Pancreas (tissue), 10 donors: ENCODE measurements around the gene TARS2. TPM values are rescaled to one million over a fixed set of nuclear protein-coding genes. Genes with fewer than 3 reads are reported as not detected.

Experiments used
- ATAC-seq, 4 donors: fragments of 200-7000 bp; cut with Tn5 transposase; one replicate each; pipeline versions ENCODE4 v1.8.0 to v1.9.1; 2020; ENCODE audit warnings: mild to moderate bottlenecking in 4 of 4, moderate library complexity in 4 of 4
- DNase-seq, 6 donors: peaks; one replicate each; pipeline ENCODE4 v3.0.0-alpha.2; 2020
- FAIRE-seq: peaks from 2 replicates; lab custom pipeline; 2012; peaks lifted over from hg19 to GRCh38; lab: Jason Lieb, UNC
- H3K27ac ChIP-seq, 4 donors: fragments of 200-600 bp; sonication (generic); 1 replicate in 3 of 4; 2 replicates in 1 of 4; pipeline versions ENCODE4 v1.5.0 to v1.8.0; 2020
- H3K27me3 ChIP-seq, 4 donors: fragments of 200-600 bp; one replicate each; pipeline ENCODE4 v1.8.0; 2021
- H3K36me3 ChIP-seq, 3 donors: fragments of 200-600 bp; sonication (generic) in 1 of 3; one replicate each; pipeline versions ENCODE4 v1.5.0 to v1.8.0; 2020 to 2021
- H3K4me1 ChIP-seq, 3 donors: fragments of 200-600 bp; one replicate each; pipeline ENCODE4 v1.8.0; 2021
- H3K4me3 ChIP-seq, 4 donors: fragments of 200-600 bp; sonication (generic) in 2 of 4; one replicate each; pipeline versions ENCODE4 v1.5.0 to v1.8.0; 2020 to 2021
- H3K9me3 ChIP-seq, 4 donors: fragments of 200-600 bp; one replicate each; pipeline ENCODE4 v1.8.0; 2021
- CTCF ChIP-seq, 4 donors: fragments of 200-600 bp; sonication (generic) in 3 of 4; IDR thresholded peaks; one replicate each; pipeline versions ENCODE4 v1.5.0 to v1.8.0; 2021; ENCODE audit warnings: antibody characterized with exemption in 4 of 4
- WGBS, 2 donors: extraction: QIAGEN DNeasy Blood & Tissue Kit; methylation state at CpG; one replicate each; pipeline ENCODE4 v1.1.7; 2013; 5-methylcytosine and 5-hydroxymethylcytosine counted together
- intact Hi-C, 3 donors: fragments of 100-400 bp; cut with DNase I; formaldehyde crosslinking; loops; one replicate each; pipeline versions ENCODE4 v1.11.1 to v1.14.2; 2022
- polyA plus RNA-seq, 2 donors: library from polyadenylated mRNA; stranded (reverse); fragments of 200-250 nt; gene quantifications; one replicate each; pipeline ENCODE4 v1.2.3, GENCODE V29; 2013
- total RNA-seq, 6 donors: library from RNA; stranded (reverse); fragmentation: NEBNext Ultra II Directional in 4 of 6; extraction: Animal tissue kit (Norgen Biotek cat#: 25700) in 4 of 6; gene quantifications; one replicate each; pipeline versions ENCODE4 v1.2.1 to v1.2.4, GENCODE V29; 2021 to 2023
- donor health status: healthy with polysubstance abuse.
- donor health status: DM: no; HTN: no; CAD: no; lungs with moderate emphysema.
- donor health status: DM: no; HTN: no; CAD: no.
- donor health status: control.
- donor health status: control.
- donor health status: Bipolar disorder and iron deficiency.
- donor health status: DM: yes; HTN: yes; CAD: no.
- donor health status: DM: no; HTN: no; CAD: no.
- donor health status: DM: no; HTN: no; CAD: no.
- donor health status: DM: yes; HTN: yes; CAD: no.

Gene TARS2
- total and polyA plus RNA-seq, 8 donors: 6.9 to 13.6 (median 9.8) TPM

DNA sequence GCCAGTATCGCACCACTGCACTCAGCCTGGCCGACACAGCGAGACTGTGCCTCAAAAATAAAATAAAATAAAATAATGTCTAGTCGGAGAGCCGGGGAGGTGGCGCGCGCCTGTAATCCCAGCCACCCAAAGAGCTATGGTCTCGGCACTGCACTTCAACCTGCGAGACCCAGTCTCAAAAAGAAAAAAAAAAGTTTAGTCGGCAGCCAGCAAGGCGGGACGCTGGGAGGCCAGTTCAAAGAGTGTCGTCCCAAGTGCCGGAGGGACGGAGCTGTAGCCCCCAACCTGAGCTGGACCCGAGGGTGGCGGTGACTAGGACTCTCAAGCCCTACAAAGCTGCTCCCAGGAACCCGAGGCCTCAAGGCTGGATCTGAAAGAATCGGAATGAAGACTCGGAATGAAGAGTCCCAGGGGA lies 27.7 kb downstream of the TARS2 start:
- peak overlapping the region; percentile 49 to 90 (median 71) for H3K27ac ChIP-seq
- DNase-seq (no peak), ATAC-seq (peak in 3 of 4 donors; percentile 1 to 11 (median 6)), FAIRE-seq (no peak)
- peaks cover 0 to 7% (median 4%) of the 10 kb centered on the region in 3 donors for H3K4me1 ChIP-seq
- WGBS, 2 donors: 24 to 26% methylated on average over 21 of the region's 21 CpGs
- intact Hi-C loops: no loop called here
- H3K27me3 ChIP-seq: no peaks in the 10 kb centered on the region
- no peak for TF ChIP-seq CTCF (IDR thresholded peaks at IDR 0.05)
- no peaks in the 10 kb centered on the region for H3K9me3 ChIP-seq
- H3K4me3 ChIP-seq: peak overlapping the region; percentile 33 to 54 (median 46)
- no peaks in the 10 kb centered on the region for H3K36me3 ChIP-seq

GRCh38 chr1:150515328-150516049 lies 28.3 kb downstream of the TARS2 start, which contains the start of gene FALEC:
Gene FALEC, plus strand, starts transcription at chr1:150515752.
- DNase-seq: peak; percentile 96 to 99 (median 98)
- ATAC-seq: peak; percentile 98 to 99 (median 98)
- Histone ChIP-seq H3K27me3 (no peaks in the 10 kb centered on the region), H3K4me3 (peak within 1 kb of the TSS; percentile 33 to 54 (median 46)), H3K36me3 (no peaks in the 10 kb centered on the region), H3K9me3 (no peaks in the 10 kb centered on the region), H3K27ac (peak within 1 kb of the TSS; percentile 49 to 90 (median 71)), H3K4me1 (peaks cover 0 to 7% (median 4%) of the 10 kb centered on the region in 3 donors)
- no peak for FAIRE-seq
- TF ChIP-seq CTCF (IDR thresholded peaks at IDR 0.05): no peak
- intact Hi-C loops: no loop called here
- 0% methylated on average over 54 of the region's 54 CpGs for WGBS, 2 donors

DNA sequence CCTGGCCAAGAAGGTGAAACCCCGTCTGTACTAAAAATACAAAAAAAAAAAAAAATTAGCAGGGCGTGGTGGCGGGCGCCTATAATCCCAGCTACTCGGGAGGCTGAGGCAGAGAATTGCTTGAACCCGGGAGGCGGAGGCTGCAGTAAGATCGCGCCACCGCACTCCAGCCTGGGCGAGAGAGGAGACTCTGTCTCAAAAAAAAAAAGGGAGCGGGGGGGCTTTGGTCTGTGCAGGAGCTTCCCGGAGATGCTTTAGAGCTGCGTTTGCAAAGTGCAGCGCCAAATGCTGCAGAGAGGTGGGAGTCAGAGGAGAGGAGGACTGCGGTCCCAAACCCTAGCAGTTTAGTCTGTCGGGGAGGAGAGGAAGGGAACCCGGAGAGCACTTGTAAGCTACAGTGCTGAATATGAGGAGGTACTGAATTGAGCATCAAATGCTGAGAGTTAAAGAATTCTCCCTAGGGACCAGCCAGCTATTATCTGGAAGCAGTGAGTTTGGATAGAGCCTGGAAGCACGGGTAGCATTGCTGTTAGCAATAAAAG lies 28.9 kb downstream of the TARS2 start:
- no peak for FAIRE-seq
- H3K36me3 ChIP-seq: no peaks in the 10 kb centered on the region
- peak in 3 of 4 donors; percentile 1 to 15 (median 4) for ATAC-seq
- peak overlapping the region; percentile 33 to 54 (median 46) for H3K4me3 ChIP-seq
- DNase-seq: no peak
- WGBS, 2 donors: 6 to 8% methylated on average over 19 of the region's 19 CpGs
- no peak for TF ChIP-seq CTCF (IDR thresholded peaks at IDR 0.05)
- H3K27ac ChIP-seq: peak overlapping the region; percentile 49 to 90 (median 71)
- H3K4me1 ChIP-seq: peaks cover 0 to 7% (median 4%) of the 10 kb centered on the region in 3 donors
- no peaks in the 10 kb centered on the region for H3K27me3 ChIP-seq
- no peaks in the 10 kb centered on the region for H3K9me3 ChIP-seq
- intact Hi-C loops: no loop called here

DNA sequence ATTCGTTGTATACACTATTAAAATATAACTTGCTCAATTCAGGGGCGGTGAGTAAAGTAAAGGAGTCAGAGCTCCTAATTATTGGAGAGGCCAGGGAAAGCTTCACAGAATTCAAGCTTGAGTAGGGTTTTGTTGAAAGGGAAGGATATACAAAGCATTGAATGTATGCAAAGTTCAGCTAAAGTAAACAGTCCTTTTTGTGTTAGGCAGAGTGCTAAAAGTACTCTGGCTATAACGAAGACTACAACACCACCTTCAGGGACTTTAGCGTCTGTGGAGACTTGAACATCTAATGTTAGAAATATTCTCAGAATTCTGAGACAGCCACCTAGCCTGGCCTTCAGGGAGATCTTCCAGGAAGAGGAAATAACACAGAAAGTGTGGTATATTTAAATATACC lies 29.4 kb downstream of the TARS2 start:
- ATAC-seq (no peak), FAIRE-seq (no peak), DNase-seq (no peak)
- Histone ChIP-seq H3K4me3 (peak overlapping the region in 2 of 4 donors; percentile 50 to 54), H3K4me1 (peaks cover 0 to 7% (median 4%) of the 10 kb centered on the region in 3 donors), H3K36me3 (no peaks in the 10 kb centered on the region), H3K9me3 (no peaks in the 10 kb centered on the region), H3K27ac (peak overlapping the region in 2 of 4 donors; percentile 80 to 90), H3K27me3 (no peaks in the 10 kb centered on the region)
- 45 to 46% methylated on average over 4 of the region's 4 CpGs for WGBS, 2 donors
- intact Hi-C loops: no loop called here
- no peak for TF ChIP-seq CTCF (IDR thresholded peaks at IDR 0.05)
